ENCODE measurements around the gene SYNM. TPM values are rescaled to one million over a fixed set of nuclear protein-coding genes. Genes with fewer than 3 reads are reported as not detected.

SYNM gene
- total and polyA plus RNA-seq, 2 of the 8 experiments (the other 6 are each of a cell fraction or from before 2014, with no cell fraction given) = 0.89 to 2.0 TPM

- H2BK5ac ChIP-seq (ENCODE audit: low read depth, low read length) = no peak overlapping the region
- no peak for FAIRE-seq
- ChIA-PET CTCF (ENCODE audit: partially characterized antibody) (interaction anchor here (0.9 to 1.4 kb wide), 3 partner anchors 10 to 22 kb away, joined by 3 read pairs; no protein-coding TSS in a partner anchor), POLR2A (ENCODE audit: partially characterized antibody) (no interaction called here)
- WGBS, 2 experiments (ENCODE audit: extremely low coverage in 1 of 2, insufficient coverage in 1 of 2, insufficient read length in 1 of 2, insufficient replicate concordance in 2 of 2, low coverage in 1 of 2, low lambda C conversion rate in 2 of 2, missing lambda C conversion rate in 1 of 2) = 97% methylated on average over 5 of the region's 5 CpGs; no CpG with 5 or more reads in 1 of the 2 experiments
- H2AK5ac ChIP-seq (ENCODE audit: low read depth, low read length) = no peak overlapping the region
- no peaks in the 10 kb centered on the region for H3K79me2 ChIP-seq (ENCODE audit: control insufficient read depth in 1 of 2, insufficient read depth in 2 of 2, low read length in 2 of 2)
- no peak overlapping the region for H3K9ac ChIP-seq (replicated peaks in 1 of 4; ENCODE audit: extremely low read depth in 1 of 4, low read depth in 3 of 4, low read length in 3 of 4)
- H3K9me3 ChIP-seq (ENCODE audit: insufficient read depth in 2 of 2, low read depth in 1 of 2, low read length in 1 of 2) = no peaks in the 10 kb centered on the region
- no peak overlapping the region; the same call in 1 of the 2 replicates for H4K8ac ChIP-seq (ENCODE audit: extremely low read depth, insufficient read depth, low read length)
- H3K27me3 ChIP-seq (replicated peaks in 1 of 4; ENCODE audit: control insufficient read depth in 3 of 4, extremely low read depth in 1 of 4, insufficient read depth in 3 of 4, low read length in 3 of 4) = no peaks in the 10 kb centered on the region
- no peak overlapping the region for H2BK120ac ChIP-seq (replicated peaks; ENCODE audit: low read depth, low read length)
- no peak overlapping the region for H3K14ac ChIP-seq (ENCODE audit: insufficient read length)
- H3K23me2 ChIP-seq (ENCODE audit: low read depth, low read length) = no peaks in the 10 kb centered on the region
- no peak overlapping the region for H3K27ac ChIP-seq (ENCODE audit: low read depth, low read length)
- H3K36me3 ChIP-seq (ENCODE audit: control insufficient read depth in 2 of 4, insufficient read depth in 4 of 4, low read length in 3 of 4) = no peaks in the 10 kb centered on the region
- DNase-seq (ENCODE audit: low read depth in 1 of 2, low spot score in 2 of 2) = no peak
- peaks cover 5 to 20% (median 17%) of the 10 kb centered on the region in 4 experiments for H3K4me1 ChIP-seq (replicated peaks in 1 of 4; ENCODE audit: control insufficient read depth in 3 of 4, insufficient read depth in 4 of 4, low read length in 3 of 4)
- no peaks in the 10 kb centered on the region for H3K79me1 ChIP-seq (ENCODE audit: low read depth, low read length)
- H3K56ac ChIP-seq (replicated peaks; ENCODE audit: insufficient read length, low read depth, low read length) = no peak overlapping the region
- H3K23ac ChIP-seq (ENCODE audit: insufficient read length) = no peak overlapping the region
- H3K18ac ChIP-seq (ENCODE audit: extremely low read depth, low read length) = no peak overlapping the region
- H4K91ac ChIP-seq (replicated peaks; ENCODE audit: insufficient read length, low read length) = no peak overlapping the region
- no peak overlapping the region for H2BK12ac ChIP-seq (ENCODE audit: low read depth, low read length)
- H4K5ac ChIP-seq (ENCODE audit: insufficient read length, low read depth, low read length) = no peak overlapping the region
- no peak overlapping the region for H2BK15ac ChIP-seq (ENCODE audit: low read length)
- H4K20me1 ChIP-seq (replicated peaks in 1 of 2; ENCODE audit: control insufficient read depth in 1 of 2, insufficient read depth in 2 of 2, low read length in 2 of 2) = no peaks in the 10 kb centered on the region
- no peak overlapping the region for H2AFZ ChIP-seq (ENCODE audit: low read length)
- H2BK20ac ChIP-seq (ENCODE audit: low read length) = no peak overlapping the region
- H3K4ac ChIP-seq (replicated peaks; ENCODE audit: insufficient read length, low read depth, low read length) = no peak overlapping the region
- no peak overlapping the region for H3K4me3 ChIP-seq (ENCODE audit: extremely low read depth in 1 of 4, insufficient read depth in 2 of 4, low read depth in 3 of 4, low read length in 4 of 4)
- H3K4me2 ChIP-seq (ENCODE audit: insufficient read depth in 1 of 2, low read depth in 2 of 2, low read length in 2 of 2) = no peak overlapping the region
- TF ChIP-seq GTF2F1 (IDR thresholded peaks at IDR 0.05; ENCODE audit: borderline replicate concordance, low read depth, low read length) (no peak), BRCA1 (IDR thresholded peaks at IDR 0.05; ENCODE audit: low read depth, low read length) (no peak), CEBPB (IDR thresholded peaks at IDR 0.05; ENCODE audit: low read depth, low read length) (no peak), SUZ12 (IDR thresholded peaks at IDR 0.05; ENCODE audit: low read length) (no peak), GABPA (IDR thresholded peaks at IDR 0.05; ENCODE audit: borderline replicate concordance, insufficient read depth, low read length) (no peak), MAFK (IDR thresholded peaks at IDR 0.05; ENCODE audit: low read depth, low read length) (no peak), SIRT6 (IDR thresholded peaks at IDR 0.05; ENCODE audit: low read length) (no peak), RAD21 (IDR thresholded peaks at IDR 0.05 in 1 of 2, conservative IDR thresholded peaks at IDR 0.05 in 1 of 2; ENCODE audit: low read depth in 2 of 2, low read length in 2 of 2) (no peak), SIX5 (IDR thresholded peaks at IDR 0.05; ENCODE audit: low read depth, low read length) (no peak), JUN (IDR thresholded peaks at IDR 0.05; ENCODE audit: low read depth, low read length) (no peak), HDAC6 (IDR thresholded peaks at IDR 0.05; ENCODE audit: low read depth, low read length) (no peak), POU5F1 (IDR thresholded peaks at IDR 0.05; ENCODE audit: low read depth, low read length) (no peak), TAF7 (optimal IDR thresholded peaks at IDR 0.05; ENCODE audit: borderline replicate concordance, low read depth, low read length) (no peak), TBP (IDR thresholded peaks at IDR 0.05; ENCODE audit: low read depth, low read length) (no peak), RNF2 (IDR thresholded peaks at IDR 0.05; ENCODE audit: borderline replicate concordance, low read depth, low read length, missing control alignments, poor library complexity, severe bottlenecking) (no peak)
Measured at GRCh38 chr15:99146661-99147060, 41.8 kb downstream of the SYNM start.
